ENCODE results near the gene CCDC3. TPM values are rescaled to one million over a fixed set of nuclear protein-coding genes. Genes with fewer than 3 reads are reported as not detected.

The CCDC3 gene
- polyA plus RNA-seq, 2 of the 4 experiments (the other 2 are of a cell fraction): 0.58 to 0.94 TPM

- Histone ChIP-seq H3K4me3 (no peak overlapping the region), H3K27ac (no peak overlapping the region), H3K4me2 (no peak overlapping the region), H3K9me3 (peaks cover 44% of the 10 kb centered on the region), H3K4me1 (no peaks in the 10 kb centered on the region)
- ChIA-PET POLR2A (no interaction called here), CTCF (interaction anchor here (0.5 to 1.0 kb wide), 2 partner anchors 48 to 682 kb away, joined by 4 read pairs; no protein-coding TSS in a partner anchor)
- TF ChIP-seq MAX (IDR thresholded peaks at IDR 0.05): no peak
- no peak for TF ChIP-seq ZC3H11A (IDR thresholded peaks at IDR 0.05)
- TF ChIP-seq NR3C1 (IDR thresholded peaks at IDR 0.05): no peak
- TF ChIP-seq ZNF302 (CRISPR knock-in tag; IDR thresholded peaks at IDR 0.05): no peak
- no peak for TF ChIP-seq ZSCAN20 (CRISPR knock-in tag; IDR thresholded peaks at IDR 0.05)
- no peak for TF ChIP-seq HDAC2 (IDR thresholded peaks at IDR 0.05)
- TF ChIP-seq BCL3 (IDR thresholded peaks at IDR 0.05): no peak
- no peak for TF ChIP-seq KDM5A (IDR thresholded peaks at IDR 0.05)
- no peak for TF ChIP-seq ZFP36 (IDR thresholded peaks at IDR 0.05; ENCODE audit: borderline replicate concordance, partially characterized antibody)
- no peak for TF ChIP-seq JUNB (IDR thresholded peaks at IDR 0.05)
- DNase-seq (ENCODE audit: low read depth in 1 of 2, low spot score in 1 of 2): no peak
- no peak for FAIRE-seq
- ATAC-seq: no peak
- 4% methylated on average over 5 of the region's 5 CpGs for WGBS (ENCODE audit: missing lambda C conversion rate)
Measured at GRCh38 chr10:13026873-13027272, 25.4 kb upstream of the CCDC3 start.

- Histone ChIP-seq H3K4me2 (no peak overlapping the region), H3K9me3 (peaks cover 49% of the 10 kb centered on the region), H3K4me3 (no peak overlapping the region), H3K4me1 (no peaks in the 10 kb centered on the region), H3K27ac (no peak overlapping the region)
- 3% methylated on average over 2 of the region's 2 CpGs for WGBS (ENCODE audit: missing lambda C conversion rate)
- no peak for DNase-seq (ENCODE audit: low read depth in 1 of 2, low spot score in 1 of 2)
- ATAC-seq: no peak
- FAIRE-seq: no peak
- POLR2A ChIA-PET: no interaction called here
- TF ChIP-seq NR3C1 (IDR thresholded peaks at IDR 0.05) (no peak), EHF (CRISPR knock-in tag; IDR thresholded peaks at IDR 0.05) (no peak), ATOH8 (CRISPR knock-in tag; IDR thresholded peaks at IDR 0.05; ENCODE audit: low read depth) (no peak), TP53 (CRISPR knock-in tag; IDR thresholded peaks at IDR 0.05) (no peak), HDAC2 (IDR thresholded peaks at IDR 0.05) (no peak), RAD21 (conservative IDR thresholded peaks at IDR 0.05 in 1 of 2, IDR thresholded peaks at IDR 0.05 in 1 of 2) (no peak), ELK1 (IDR thresholded peaks at IDR 0.05; ENCODE audit: low read depth, low read length) (no peak), SREBF2 (IDR thresholded peaks at IDR 0.05) (no peak), REST (IDR thresholded peaks at IDR 0.05) (no peak), CTCF (IDR thresholded peaks at IDR 0.05) (no peak), HOXB5 (CRISPR knock-in tag; IDR thresholded peaks at IDR 0.05) (no peak)
- CTCF ChIA-PET: interaction anchor here (0.8 to 0.9 kb wide), 2 partner anchors 13 to 15 kb away, joined by 3 to 4 read pairs; no protein-coding TSS in a partner anchor
Measured at GRCh38 chr10:13023754-13024153, 22.2 kb upstream of the CCDC3 start.
